ENCODE results near the gene INPP5K.

The INPP5K gene

GRCh38 chr17:1480747-1481465 lies 35.5 kb downstream of the INPP5K start:
- TF ChIP-seq CTCF (IDR thresholded peaks at IDR 0.05): no peak
- no peak for TF ChIP-seq ZFX (IDR thresholded peaks at IDR 0.05; ENCODE audit: borderline replicate concordance)
- H3K27ac ChIP-seq: no peak overlapping the region

- no peak for TF ChIP-seq ZFX (IDR thresholded peaks at IDR 0.05; ENCODE audit: borderline replicate concordance)
- TF ChIP-seq CTCF (IDR thresholded peaks at IDR 0.05): no peak
- H3K27ac ChIP-seq: no peak overlapping the region
Observed at GRCh38 chr17:1478418-1478817, 38.0 kb downstream of the INPP5K start.

GRCh38 chr17:1475321-1475854 lies 41.0 kb downstream of the INPP5K start:
- TF ChIP-seq CTCF (IDR thresholded peaks at IDR 0.05): no peak
- no peak for TF ChIP-seq ZFX (IDR thresholded peaks at IDR 0.05; ENCODE audit: borderline replicate concordance)
- no peak overlapping the region for H3K27ac ChIP-seq

- TF ChIP-seq CTCF (IDR thresholded peaks at IDR 0.05) (no peak), ZFX (IDR thresholded peaks at IDR 0.05; ENCODE audit: borderline replicate concordance) (no peak)
Observed at GRCh38 chr17:1474402-1475189, 41.8 kb downstream of the INPP5K start.

GRCh38 chr17:1473841-1474240 lies 42.6 kb downstream of the INPP5K start:
- H3K27ac ChIP-seq: no peak overlapping the region
- TF ChIP-seq CTCF (IDR thresholded peaks at IDR 0.05) (no peak), ZFX (IDR thresholded peaks at IDR 0.05; ENCODE audit: borderline replicate concordance) (no peak)

More at GRCh38 chr17:1474402-1475189, 41.8 kb downstream of the INPP5K start:
- H3K27ac ChIP-seq: no peak overlapping the region

- TF ChIP-seq ZFX (IDR thresholded peaks at IDR 0.05; ENCODE audit: borderline replicate concordance) (no peak), CTCF (IDR thresholded peaks at IDR 0.05) (no peak)
- H3K27ac ChIP-seq: no peak overlapping the region
Observed at GRCh38 chr17:1473170-1473569, 43.2 kb downstream of the INPP5K start.
